Stimulated activated CD8-positive, alpha-beta memory T cell treated with anti-CD3 and anti-CD28 coated beads, Interleukin-7, amount 100 ng/mL, for 4 hours (primary cell): ENCODE measurements around the gene RARS1.

Experiments
- DNase-seq, 2 donors: peaks; one replicate each; pipeline ENCODE4 v3.0.0-alpha.2; 2020; ENCODE audit warnings: low read depth in 2 of 2

Gene RARS1

GRCh38 chr5:168557389-168557788 lies 71.1 kb downstream of the RARS1 start:
- no peak for DNase-seq

DNA sequence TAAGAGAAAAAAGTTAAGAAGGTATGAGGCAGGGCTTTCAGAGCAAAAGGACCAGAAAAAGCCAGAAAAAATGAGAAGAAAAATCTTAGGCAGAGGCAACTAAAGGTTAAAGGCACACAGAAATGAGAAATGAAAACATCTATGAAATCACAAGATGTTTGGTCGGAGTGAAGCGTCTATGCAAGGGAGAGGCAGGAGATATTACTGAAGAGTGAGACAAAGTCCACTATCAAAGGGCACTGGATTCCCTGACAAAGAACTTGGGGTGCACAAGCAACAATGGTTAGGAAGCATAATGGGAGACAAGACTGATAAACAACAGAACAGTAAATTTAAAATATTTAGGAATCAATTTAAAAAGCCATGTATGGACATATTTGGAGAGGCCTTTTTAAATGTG lies 76.0 kb downstream of the RARS1 start:
- no peak for DNase-seq

DNA sequence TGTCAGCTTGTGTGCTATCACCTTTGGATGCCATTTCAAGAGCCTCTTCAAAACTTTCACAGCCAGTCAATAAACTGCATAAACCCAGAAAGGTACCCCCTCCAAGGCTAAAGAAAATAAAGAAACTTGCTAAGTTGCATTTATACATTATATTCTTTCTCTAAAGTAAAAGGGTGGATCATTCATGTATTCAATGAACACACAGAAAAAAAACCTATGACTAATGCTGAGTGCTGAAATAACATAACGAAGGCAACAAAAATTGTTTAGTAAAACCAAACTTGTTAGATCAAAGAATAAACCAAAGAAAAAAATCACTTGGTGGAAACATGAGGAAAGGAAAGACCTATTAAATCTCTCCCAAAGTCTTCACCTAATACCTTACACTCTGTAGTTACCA lies 77.7 kb downstream of the RARS1 start:
- no peak for DNase-seq

DNA sequence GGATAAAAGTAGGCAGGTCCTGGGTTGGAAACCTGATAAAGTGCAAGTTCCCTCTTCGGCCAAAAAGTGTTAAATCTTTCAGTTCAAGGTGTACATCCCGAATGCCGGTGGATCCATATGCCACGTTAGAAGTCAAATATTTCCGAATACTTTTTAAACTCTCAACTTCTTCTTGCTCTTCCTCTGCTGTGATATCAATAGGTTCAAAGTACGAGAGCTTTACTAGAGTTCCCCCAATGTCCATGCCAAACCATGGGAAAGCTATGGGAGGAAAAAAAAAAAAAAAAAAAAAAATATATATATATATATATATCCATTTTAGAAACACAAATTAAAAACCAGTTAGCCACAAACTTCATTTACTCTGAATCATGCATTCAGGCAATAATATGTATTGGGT lies 82.5 kb downstream of the RARS1 start:
- DNase-seq = no peak
